K562 (cell line): ENCODE results near the gene SMIM36. TPM values are rescaled to one million over a fixed set of nuclear protein-coding genes. Genes with fewer than 3 reads are reported as not detected.
A peak's percentile ranks its signal among the peaks of the same experiment; 100 is the strongest.
"Not testable (repeated sequence)": the region's sequence is repeated elsewhere in the genome, so short reads cannot be mapped to it uniquely, and the experiment has no call there.

Experiments
- ATAC-seq: fragments of 200-7000 bp; cut with Tn5 transposase; 3 replicates; pipeline ENCODE4 v1.9.1; 2020; ENCODE audit warnings: moderate library complexity
- BruUV-seq: library from RNA; stranded (reverse); fragments of 400-500 nt; replicated peaks from 2 replicates; lab custom pipeline; 2021; lab: Mats Ljungman, UMichigan
- CTCF ChIA-PET: fragments of 300-600 bp; formaldehyde crosslinking; extraction: SDS; loops from one replicate; lab custom pipeline; 2021; ENCODE audit warnings: low intra/inter-chr PET ratio; lab: Yijun Ruan, JAX
- POLR2A ChIA-PET: fragments of 300-600, 350-650 bp; sonication (Branson Sonifier 250); formaldehyde crosslinking; extraction: SDS; loops from one replicate; lab custom pipeline; 2021; ENCODE audit warnings: antibody characterized with exemption, inconsistent platforms; lab: Yijun Ruan, JAX
- DNase-seq, 4 experiments: peaks; one replicate each; pipeline versions ENCODE4 v3.0.0 to v3.0.0-alpha.2; 2011 to 2018; ENCODE audit warnings: low spot score in 3 of 4, mixed read lengths in 3 of 4; ENCODE audit errors: extremely low read depth in 1 of 4
- FAIRE-seq: peaks from 2 replicates; lab custom pipeline; 2011; peaks lifted over from hg19 to GRCh38; lab: Jason Lieb, UNC
- H2AFZ ChIP-seq: 2 replicates; pipeline ENCODE4 v1.6.0; 2011; ENCODE audit warnings: low read depth, low read length, control low read depth, inconsistent platforms
- H3K27ac ChIP-seq: fragments of 200-600 bp; 3 replicates; pipeline ENCODE4 v1.8.0; 2011; ENCODE audit warnings: low read depth, mild to moderate bottlenecking, control low read depth, inconsistent platforms, low read length, moderate library complexity, mixed read lengths; ENCODE audit errors: extremely low read depth
- H3K27me3 ChIP-seq, 2 experiments: fragments of 300-600 bp in 1 of 2; 2 replicates in 1 of 2; 3 replicates in 1 of 2; pipeline versions ENCODE4 v1.6.0 to v1.8.0; 2011; ENCODE audit warnings: inconsistent platforms in 2 of 2, low read length in 2 of 2, mild to moderate bottlenecking in 1 of 2, mixed read lengths in 1 of 2, moderate library complexity in 1 of 2; ENCODE audit not compliant: control insufficient read depth in 2 of 2, insufficient read depth in 2 of 2
- H3K36me3 ChIP-seq: fragments of 300-600 bp; 3 replicates; pipeline ENCODE4 v1.8.0; 2011; ENCODE audit warnings: mild to moderate bottlenecking, low read length, inconsistent platforms; ENCODE audit not compliant: control insufficient read depth, insufficient read depth
- H3K4me1 ChIP-seq, 2 experiments: fragments of 200-600 bp in 1 of 2; replicated peaks in 1 of 2; 2 replicates in 1 of 2; 3 replicates in 1 of 2; pipeline versions ENCODE4 v1.5.1 to v1.8.0; 2011; ENCODE audit warnings: inconsistent platforms in 2 of 2, low read length in 2 of 2, mild to moderate bottlenecking in 1 of 2, mixed read lengths in 1 of 2, moderate library complexity in 1 of 2; ENCODE audit not compliant: control insufficient read depth in 2 of 2, insufficient read depth in 2 of 2
- H3K4me2 ChIP-seq: 2 replicates; pipeline ENCODE4 v1.6.1; 2011; ENCODE audit warnings: low read length, control low read depth, inconsistent platforms, mixed read lengths; ENCODE audit not compliant: insufficient read depth
- H3K4me3 ChIP-seq: fragments of 200-600 bp; sonication (generic), shearing (Covaris generic); 2 replicates; pipeline ENCODE4 v1.5.1; 2016; ENCODE audit warnings: control low read depth, inconsistent platforms
- H3K79me2 ChIP-seq: fragments of 200-600 bp; 3 replicates; pipeline ENCODE4 v1.8.0; 2011; ENCODE audit warnings: low read length, inconsistent platforms; ENCODE audit not compliant: control insufficient read depth, insufficient read depth
- H3K9ac ChIP-seq, 2 experiments: 2 replicates each; pipeline versions ENCODE4 v1.6.0 to v1.6.1; 2011; ENCODE audit warnings: low read depth in 2 of 2, low read length in 2 of 2, control low read depth in 1 of 2, inconsistent platforms in 1 of 2, mild to moderate bottlenecking in 1 of 2, mixed read lengths in 1 of 2; ENCODE audit not compliant: insufficient read depth in 1 of 2
- H3K9me1 ChIP-seq: one replicate; pipeline ENCODE4 v1.6.0; 2011; ENCODE audit warnings: inconsistent platforms, mild to moderate bottlenecking, low read length, moderate library complexity; ENCODE audit not compliant: control insufficient read depth, insufficient read depth
- H3K9me3 ChIP-seq: replicated peaks from 2 replicates; pipeline ENCODE4 v1.5.1; 2011; ENCODE audit warnings: low read depth, low read length, inconsistent platforms; ENCODE audit not compliant: control insufficient read depth, insufficient read depth
- H4K20me1 ChIP-seq: replicated peaks from 2 replicates; pipeline ENCODE4 v1.6.1; 2011; ENCODE audit warnings: low read length, inconsistent platforms, mixed read lengths; ENCODE audit not compliant: control insufficient read depth, insufficient read depth
- ATF1 ChIP-seq, 2 experiments: fragments of 450-650 bp in 1 of 2; IDR thresholded peaks; 2 replicates each; pipeline ENCODE4 v1.6.1; 2016; ENCODE audit warnings: missing compliant biosample characterization in 1 of 2, missing genetic modification characterization in 1 of 2
- HDAC1 ChIP-seq, 2 experiments: fragments of 450-650 bp; IDR thresholded peaks; 2 replicates each; pipeline ENCODE4 v1.6.1; 2016 to 2017; ENCODE audit warnings: inconsistent platforms in 1 of 2, mild to moderate bottlenecking in 1 of 2, moderate library complexity in 1 of 2
- MAZ ChIP-seq, 2 experiments: fragments of 450-650 bp in 1 of 2; sonication (generic) in 1 of 2; formaldehyde crosslinking; IDR thresholded peaks in 1 of 2; conservative IDR thresholded peaks in 1 of 2; 2 replicates each; pipeline versions ENCODE4 v1.4.0 to v1.5.0; 2020; ENCODE audit warnings: mild to moderate bottlenecking in 1 of 2, missing genetic modification reagents in 1 of 2
- POLR2G ChIP-seq: fragments of 200-400 bp; formaldehyde crosslinking; IDR thresholded peaks from 2 replicates; pipeline ENCODE4 v1.6.1; 2017; ENCODE audit warnings: low read depth, mild to moderate bottlenecking, antibody characterized with exemption, low read length, moderate library complexity
- RBBP5 ChIP-seq: fragments of 200-600 bp; sonication (generic); IDR thresholded peaks from 2 replicates; pipeline ENCODE4 v1.6.1; 2012; ENCODE audit warnings: borderline replicate concordance, mild to moderate bottlenecking, low read length, control low read depth, inconsistent platforms; ENCODE audit not compliant: insufficient read depth, poor library complexity, severe bottlenecking
- SUPT5H ChIP-seq: fragments of 450-650 bp; IDR thresholded peaks from 2 replicates; pipeline ENCODE4 v1.6.1; 2016
- ZFP1 ChIP-seq: fragments of 450-650 bp; formaldehyde crosslinking; IDR thresholded peaks from 2 replicates; pipeline ENCODE4 v1.4.0; 2020; ENCODE audit warnings: mild to moderate bottlenecking, mixed read lengths
- ZNF24 ChIP-seq: fragments of 450-650 bp; IDR thresholded peaks from 2 replicates; pipeline ENCODE4 v1.6.1; 2016
- WGBS: fragments of 100-300 bp; shearing (Covaris generic); methylation state at CpG from one replicate; pipeline ENCODE4 v1.1.6; 2016; ENCODE audit warnings: low coverage, mixed read lengths; ENCODE audit not compliant: insufficient coverage; ENCODE audit errors: missing lambda C conversion rate; 5-methylcytosine and 5-hydroxymethylcytosine counted together
- in situ Hi-C: fragments of 300-500 bp; cut with MboI; formaldehyde crosslinking; loops from 4 replicates; pipeline ENCODE4 v1.15.0; 2018; ENCODE audit warnings: inconsistent platforms, mixed read lengths
- intact Hi-C: fragments of 100-400 bp; cut with micrococcal nuclease; formaldehyde crosslinking; loops from 2 replicates; pipeline ENCODE4 v1.14.2; 2022
- polyA plus RNA-seq, 8 experiments: library from polyadenylated mRNA; depleted of rRNA in 4 of 8; stranded (reverse) in 5 of 8; unstranded in 3 of 8; fragments of >200 nt; fragmentation: Nextera tagmentation in 2 of 8; fragmentation: Illumina TruSeq in 1 of 8; extraction: Ambion mirVana in 2 of 8; extraction: Trizol in 1 of 8; gene quantifications; 2 replicates each; pipeline versions ENCODE4 v1.2.1 to v1.2.3, GENCODE V29; 2011 to 2014; ENCODE audit warnings: inconsistent platforms in 1 of 8, missing spikeins in 1 of 8
- total RNA-seq, 7 experiments: library from RNA; depleted of rRNA in 6 of 7; stranded (reverse); fragments of >200 nt in 6 of 7; fragmentation: Illumina TruSeq in 2 of 7; extraction: Trizol in 2 of 7; gene quantifications; 2 replicates each; pipeline versions ENCODE4 v1.2.1 to v1.2.3, GENCODE V29; 2011 to 2021; ENCODE audit warnings: low replicate concordance in 1 of 7
- TF ChIP-seq, protein P1 (sequence below): fragments of 450-650 bp; IDR thresholded peaks from 2 replicates; pipeline ENCODE4 v1.6.1; 2016; ENCODE audit warnings: missing biosample characterization, missing genetic modification characterization
- TF ChIP-seq, protein P2 (sequence below): fragments of 250-450 bp; sonication (Bioruptor Pico); IDR thresholded peaks from 2 replicates; pipeline ENCODE4 v1.8.0; 2021; ENCODE audit warnings: mild to moderate bottlenecking, moderate library complexity

Gene SMIM36
- total and polyA plus RNA-seq, 9 of the 15 experiments (the other 6 are each of a cell fraction or from before 2014, with no cell fraction given) = not detected

DNA sequence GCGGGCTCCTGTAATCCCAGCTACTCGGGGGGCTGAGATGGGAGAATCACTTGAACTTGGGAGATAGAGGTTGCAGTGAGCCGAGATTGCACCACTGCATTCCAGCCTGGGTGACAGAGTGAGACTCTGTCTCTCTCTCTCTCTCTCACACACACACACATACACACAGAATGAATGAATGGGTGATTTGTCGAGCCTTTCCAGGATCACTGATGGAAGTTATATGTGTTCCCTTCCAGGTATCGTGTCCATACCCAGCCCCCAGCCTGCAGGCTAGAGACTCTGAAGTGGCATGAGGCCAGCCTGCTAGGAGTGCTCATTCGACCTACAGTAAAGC, 88.5 kb downstream of the SMIM36 start:
- FAIRE-seq, DNase-seq, H3K9ac ChIP-seq, H3K27me3 ChIP-seq, BruUV-seq, ATAC-seq, CTCF ChIA-PET, H3K9me1 ChIP-seq, H3K4me3 ChIP-seq, H3K27ac ChIP-seq, H3K9me3 ChIP-seq, H4K20me1 ChIP-seq, in situ Hi-C loops, H3K36me3 ChIP-seq: not testable (repeated sequence)
- Histone ChIP-seq H3K79me2 (peaks cover 27% of the 10 kb centered on the region), H3K4me1 (peaks cover 11% of the 10 kb centered on the region in 2 experiments), H2AFZ (peak overlapping the region; percentile 64; the same call in 1 of the 2 replicates), H3K4me2 (peak overlapping the region; percentile 3; the same call in 1 of the 2 replicates)
- intact Hi-C loops = loop anchor here (5.0 kb wide), 1 partner anchor 75 kb away; no protein-coding TSS in a partner anchor
- POLR2A ChIA-PET = interaction anchor here (1.3 kb wide), 1 partner anchor 70 kb away, joined by 3 read pairs; no protein-coding TSS in a partner anchor
- 19% methylated on average over 6 of the region's 6 CpGs for WGBS

DNA sequence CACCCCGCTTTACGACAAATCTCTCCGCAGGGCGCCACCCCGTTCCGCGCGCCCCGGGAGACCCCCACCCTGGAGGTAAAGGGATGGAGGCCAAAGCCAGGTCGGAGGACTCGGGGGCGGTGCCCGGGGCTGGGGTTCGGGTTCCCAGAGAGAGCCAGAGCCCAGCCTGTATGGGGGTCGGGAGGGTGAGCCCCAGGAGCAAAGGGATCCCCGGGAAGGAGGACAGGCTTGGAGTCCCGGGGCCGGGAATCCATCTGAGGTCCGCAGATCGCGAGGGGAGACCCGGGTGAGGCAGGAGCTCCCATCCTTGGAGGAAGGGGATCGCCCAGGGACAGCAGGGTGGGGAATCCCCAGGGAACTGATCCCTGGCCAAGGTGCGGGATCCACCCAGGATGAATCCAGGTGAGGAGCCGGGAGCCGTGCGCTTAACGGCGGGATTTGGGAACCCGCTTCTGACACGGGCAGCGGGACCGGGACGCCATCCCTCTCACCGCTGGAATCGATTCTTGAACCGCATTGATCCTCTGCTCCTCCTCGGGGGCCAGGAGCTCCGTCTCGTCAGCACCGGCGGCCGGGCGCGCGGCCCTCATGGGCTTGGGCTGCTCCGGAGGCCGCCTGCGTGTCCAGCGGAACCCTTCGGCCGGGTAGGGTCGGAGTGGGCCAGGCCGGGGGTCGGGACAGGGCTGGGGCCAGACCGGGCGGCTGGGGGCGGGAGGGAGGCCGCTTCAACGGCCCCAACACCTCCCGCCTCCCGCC, 89.9 kb downstream of the SMIM36 start, which contains the start of gene MMD:
MMD (minus strand) TSS at position 657 of the 756 bp plus-strand sequence; CDS start at position 517, 140 bp downstream.
- peak; percentile 20 to 51 (median 45) for DNase-seq
- CTCF ChIA-PET = no interaction called here
- TF ChIP-seq POLR2G = peak; percentile 75
- TF ChIP-seq, protein P1, sequence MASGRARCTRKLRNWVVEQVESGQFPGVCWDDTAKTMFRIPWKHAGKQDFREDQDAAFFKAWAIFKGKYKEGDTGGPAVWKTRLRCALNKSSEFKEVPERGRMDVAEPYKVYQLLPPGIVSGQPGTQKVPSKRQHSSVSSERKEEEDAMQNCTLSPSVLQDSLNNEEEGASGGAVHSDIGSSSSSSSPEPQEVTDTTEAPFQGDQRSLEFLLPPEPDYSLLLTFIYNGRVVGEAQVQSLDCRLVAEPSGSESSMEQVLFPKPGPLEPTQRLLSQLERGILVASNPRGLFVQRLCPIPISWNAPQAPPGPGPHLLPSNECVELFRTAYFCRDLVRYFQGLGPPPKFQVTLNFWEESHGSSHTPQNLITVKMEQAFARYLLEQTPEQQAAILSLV (tag) = no peak
- TF ChIP-seq MAZ (CRISPR knock-in tag; conservative IDR thresholded peaks at IDR 0.05 in 1 of 2, IDR thresholded peaks at IDR 0.05 in 1 of 2) = peak; percentile 27 to 87; a peak in 3 of 4 replicates
- TF ChIP-seq SUPT5H = peak; percentile 47
- TF ChIP-seq ATF1 (CRISPR knock-in tag; IDR thresholded peaks at IDR 0.05) = no peak
- peak; percentile 19; the same call in 1 of the 2 replicates for TF ChIP-seq ATF1 (tag; IDR thresholded peaks at IDR 0.05)
- TF ChIP-seq HDAC1 (IDR thresholded peaks at IDR 0.05) = 0 out of 4 replicates have a peak, but pooled peaks of 1 of the 2 experiments have one; percentile 28
- TF ChIP-seq ZNF24 = no peak
- TF ChIP-seq ZFP1 (CRISPR knock-in tag) = no peak
- TF ChIP-seq, protein P2, sequence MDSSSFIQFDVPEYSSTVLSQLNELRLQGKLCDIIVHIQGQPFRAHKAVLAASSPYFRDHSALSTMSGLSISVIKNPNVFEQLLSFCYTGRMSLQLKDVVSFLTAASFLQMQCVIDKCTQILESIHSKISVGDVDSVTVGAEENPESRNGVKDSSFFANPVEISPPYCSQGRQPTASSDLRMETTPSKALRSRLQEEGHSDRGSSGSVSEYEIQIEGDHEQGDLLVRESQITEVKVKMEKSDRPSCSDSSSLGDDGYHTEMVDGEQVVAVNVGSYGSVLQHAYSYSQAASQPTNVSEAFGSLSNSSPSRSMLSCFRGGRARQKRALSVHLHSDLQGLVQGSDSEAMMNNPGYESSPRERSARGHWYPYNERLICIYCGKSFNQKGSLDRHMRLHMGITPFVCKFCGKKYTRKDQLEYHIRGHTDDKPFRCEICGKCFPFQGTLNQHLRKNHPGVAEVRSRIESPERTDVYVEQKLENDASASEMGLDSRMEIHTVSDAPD (CRISPR knock-in tag) = no peak
- peak; percentile 74 for TF ChIP-seq RBBP5

More for the DNA sequence above, 89.9 kb downstream of the SMIM36 start, which contains the start of gene MMD:
- Histone ChIP-seq H4K20me1 (no peaks in the 10 kb centered on the region), H3K79me2 (peaks cover 27% of the 10 kb centered on the region), H3K27ac (peak within 1 kb of the TSS; percentile 64), H3K9ac (peak within 1 kb of the TSS; percentile 78 to 96), H3K9me1 (no peaks in the 10 kb centered on the region), H3K9me3 (no peaks in the 10 kb centered on the region), H3K36me3 (no peaks in the 10 kb centered on the region; the same call in 2 of the 3 replicates), H2AFZ (peak within 1 kb of the TSS; percentile 90), H3K4me1 (peaks cover 11% of the 10 kb centered on the region in 2 experiments), H3K27me3 (no peaks in the 10 kb centered on the region), H3K4me3 (peak within 1 kb of the TSS; percentile 71), H3K4me2 (peak within 1 kb of the TSS; percentile 90)
- BruUV-seq = no TSS peak
- 2% methylated on average over 33 of the region's 62 CpGs for WGBS
- POLR2A ChIA-PET = interaction anchor here (0.6 to 1.4 kb wide), 8 partner anchors 10 to 294 kb away, joined by 3 to 7 read pairs (median 3); no protein-coding TSS in a partner anchor
- intact Hi-C loops = loop anchor here (5.0 kb wide), 1 partner anchor 76 kb away; no protein-coding TSS in a partner anchor
- in situ Hi-C loops = no loop called here
- FAIRE-seq = no peak
- peak; percentile 63 for ATAC-seq
